Smooth muscle cell (in vitro differentiated cells): Measurements from ENCODE around the gene P2RX2. TPM values are rescaled to one million over a fixed set of nuclear protein-coding genes. Genes with fewer than 3 reads are reported as not detected.

Experiments used
- DNase-seq: peaks from one replicate; lab custom pipeline; 2025; ENCODE audit not compliant: unreplicated experiment; lab: John Stamatoyannopoulos, UW
- H2AFZ ChIP-seq: fragments of 200-600 bp; sonication (generic); 2 replicates; pipeline ENCODE4 v1.6.0; 2016; ENCODE audit warnings: antibody characterized with exemption, low read depth, mild to moderate bottlenecking
- H3F3A ChIP-seq: fragments of 200-600 bp; sonication (generic); 2 replicates; pipeline ENCODE4 v1.6.0; 2017; ENCODE audit warnings: antibody characterized with exemption, low read depth
- H3K27ac ChIP-seq: fragments of 200-600 bp; sonication (generic); 2 replicates; pipeline ENCODE4 v1.5.1; 2016; ENCODE audit warnings: low read depth, mild to moderate bottlenecking
- H3K27me3 ChIP-seq: fragments of 200-600 bp; sonication (generic); 2 replicates; pipeline ENCODE4 v1.6.1; 2016; ENCODE audit warnings: low read depth, mild to moderate bottlenecking
- H3K36me3 ChIP-seq: fragments of 200-600 bp; sonication (generic); 2 replicates; pipeline ENCODE4 v1.5.1; 2016; ENCODE audit warnings: low read depth
- H3K4me1 ChIP-seq: fragments of 200-600 bp; sonication (generic); 2 replicates; pipeline ENCODE4 v1.5.1; 2016; ENCODE audit warnings: low read depth
- H3K4me2 ChIP-seq: fragments of 200-600 bp; sonication (generic); 2 replicates; pipeline ENCODE4 v1.6.0; 2016; ENCODE audit warnings: mild to moderate bottlenecking
- H3K4me3 ChIP-seq: fragments of 200-600 bp; sonication (generic); 2 replicates; pipeline ENCODE4 v1.5.1; 2016; ENCODE audit warnings: mild to moderate bottlenecking
- H3K79me2 ChIP-seq: fragments of 200-600 bp; sonication (generic); 2 replicates; pipeline ENCODE4 v1.6.0; 2016; ENCODE audit warnings: low read depth, mild to moderate bottlenecking
- H3K9ac ChIP-seq: fragments of 200-600 bp; sonication (generic); 2 replicates; pipeline ENCODE4 v1.6.0; 2016; ENCODE audit warnings: low read depth
- H3K9me3 ChIP-seq: fragments of 200-600 bp; sonication (generic); replicated peaks from 2 replicates; pipeline ENCODE4 v1.5.1; 2016; ENCODE audit warnings: low read depth
- H4K20me1 ChIP-seq: fragments of 200-600 bp; sonication (generic); 2 replicates; pipeline ENCODE4 v1.6.0; 2016; ENCODE audit warnings: low read depth
- CTCF ChIP-seq: fragments of 200-600 bp; sonication (generic); IDR thresholded peaks from 2 replicates; pipeline ENCODE4 v1.5.1; 2017; ENCODE audit warnings: borderline replicate concordance, mild to moderate bottlenecking, antibody characterized with exemption; ENCODE audit not compliant: insufficient read depth, poor library complexity, severe bottlenecking
- WGBS: methylation state at CpG from one replicate; pipeline ENCODE4 v1.1.7; 2016; ENCODE audit warnings: low lambda C conversion rate; 5-methylcytosine and 5-hydroxymethylcytosine counted together
- polyA plus RNA-seq: library from polyadenylated mRNA; unstranded; fragments of >200 nt; fragmentation: Nextera tagmentation; extraction: Ambion mirVana; gene quantifications from 2 replicates; pipeline ENCODE4 v1.2.1, GENCODE V29; 2016
- total RNA-seq: library from RNA; depleted of rRNA; stranded (reverse); fragments of >200 nt; gene quantifications from 2 replicates; pipeline ENCODE4 v1.2.3, GENCODE V29; 2014

The P2RX2 gene
- total and polyA plus RNA-seq, 2 experiments from 2014 or later, result not detected

GRCh38 chr12:132588821-132589669 is 29.5 kb upstream of the P2RX2 start:
- Histone ChIP-seq H3K36me3 (no peaks in the 10 kb centered on the region), H3K4me2 (no peak overlapping the region), H3K4me3 (no peak overlapping the region), H4K20me1 (peaks cover 5% of the 10 kb centered on the region), H2AFZ (no peak overlapping the region), H3K4me1 (peaks cover 3% of the 10 kb centered on the region), H3K27me3 (peaks cover 43% of the 10 kb centered on the region), H3K9me3 (no peaks in the 10 kb centered on the region), H3K79me2 (no peaks in the 10 kb centered on the region), H3K9ac (no peak overlapping the region), H3K27ac (no peak overlapping the region), H3F3A (no peaks in the 10 kb centered on the region)
- no peak for TF ChIP-seq CTCF
- WGBS, result 85% methylated on average over 19 of the region's 19 CpGs
- no peak for DNase-seq

GRCh38 chr12:132591107-132591935 is 27.3 kb upstream of the P2RX2 start:
- Histone ChIP-seq H3K79me2 (no peaks in the 10 kb centered on the region), H3K36me3 (no peaks in the 10 kb centered on the region), H3K4me2 (no peak overlapping the region), H3K4me3 (no peak overlapping the region), H3K9me3 (no peaks in the 10 kb centered on the region), H3K9ac (no peak overlapping the region), H3F3A (no peaks in the 10 kb centered on the region), H4K20me1 (no peaks in the 10 kb centered on the region), H3K4me1 (no peaks in the 10 kb centered on the region), H3K27me3 (peaks cover 26% of the 10 kb centered on the region), H3K27ac (no peak overlapping the region), H2AFZ (no peak overlapping the region)
- no peak for TF ChIP-seq CTCF
- 94% methylated on average over 45 of the region's 45 CpGs for WGBS
- DNase-seq, result no peak

GRCh38 chr12:132592282-132592970 is 26.1 kb upstream of the P2RX2 start:
- Histone ChIP-seq H3K4me1 (no peaks in the 10 kb centered on the region), H3K9me3 (no peaks in the 10 kb centered on the region), H3F3A (peaks cover 9% of the 10 kb centered on the region), H3K4me3 (no peak overlapping the region), H3K36me3 (no peaks in the 10 kb centered on the region), H3K9ac (no peak overlapping the region), H2AFZ (no peak overlapping the region), H3K27me3 (peaks cover 23% of the 10 kb centered on the region), H3K79me2 (no peaks in the 10 kb centered on the region), H3K27ac (no peak overlapping the region), H4K20me1 (no peaks in the 10 kb centered on the region), H3K4me2 (no peak overlapping the region)
- 87% methylated on average over 37 of the region's 38 CpGs for WGBS
- DNase-seq, result no peak
- no peak for TF ChIP-seq CTCF
